HFFc6 (cell line): ENCODE results near the gene PLXNA4. TPM values are rescaled to one million over a fixed set of nuclear protein-coding genes. Genes with fewer than 3 reads are reported as not detected.

Source experiments
- DNase-seq: peaks from one replicate; pipeline ENCODE4 v3.0.0-alpha.2; 2018
- H3K27ac Mint-ChIP-seq: 2 replicates; pipeline ENCODE4 v1.8.0; 2020; ENCODE audit warnings: mild to moderate bottlenecking, mixed read lengths
- H3K27me3 Mint-ChIP-seq: 2 replicates; pipeline ENCODE4 v1.8.0; 2021; ENCODE audit warnings: mild to moderate bottlenecking, moderate library complexity, mixed read lengths; ENCODE audit not compliant: insufficient read depth
- H3K36me3 Mint-ChIP-seq: 2 replicates; pipeline ENCODE4 v1.8.0; 2021; ENCODE audit warnings: low read depth, mixed read lengths
- H3K4me1 Mint-ChIP-seq: 2 replicates; pipeline ENCODE4 v1.8.0; 2020; ENCODE audit warnings: low read depth, mixed read lengths
- H3K4me3 Mint-ChIP-seq: 2 replicates; pipeline ENCODE4 v1.8.0; 2020; ENCODE audit warnings: mild to moderate bottlenecking, moderate library complexity, mixed read lengths
- H3K9me3 Mint-ChIP-seq: 2 replicates; pipeline ENCODE4 v1.8.0; 2020; ENCODE audit warnings: mild to moderate bottlenecking, mixed read lengths
- total RNA-seq, 6 experiments: library from RNA; stranded (reverse); fragmentation: NEBNext Ultra II Directional; extraction: Animal tissue kit (Norgen Biotek cat#: 25700); gene quantifications; 2 replicates in 1 of 6; 3 replicates in 5 of 6; pipeline ENCODE4 v1.2.3, GENCODE V29; 2021
- TF ChIP-seq, protein P1 (sequence below): fragments of 200-600 bp; sonication (generic); IDR thresholded peaks from 2 replicates; pipeline ENCODE4 v1.5.0; 2021; ENCODE audit warnings: antibody characterized with exemption, mild to moderate bottlenecking

PLXNA4 gene
- total RNA-seq, 6 experiments from 2014 or later: 0.02 to 0.14 (median 0.05) TPM; not detected in 2

DNA sequence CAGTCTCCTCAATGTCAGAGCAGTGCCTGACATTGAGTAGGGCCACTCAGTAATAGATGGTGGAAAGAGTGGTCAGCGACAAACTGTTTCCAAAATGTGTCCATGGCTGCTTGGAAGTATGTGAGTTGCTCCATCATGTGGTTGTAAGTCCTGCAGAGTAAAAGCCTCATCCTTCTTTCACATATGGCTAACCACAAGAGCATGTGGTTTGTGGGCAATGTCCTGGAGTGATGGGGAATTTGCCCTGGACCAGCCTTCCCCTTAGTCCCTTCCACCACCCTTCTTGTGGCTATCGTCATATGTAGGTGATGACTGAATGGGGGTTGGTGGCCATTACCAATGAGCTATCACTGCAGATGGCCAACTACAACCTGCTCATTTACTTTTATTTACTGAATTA lies 33.0 kb upstream of the PLXNA4 start:
- TF ChIP-seq, protein P1, sequence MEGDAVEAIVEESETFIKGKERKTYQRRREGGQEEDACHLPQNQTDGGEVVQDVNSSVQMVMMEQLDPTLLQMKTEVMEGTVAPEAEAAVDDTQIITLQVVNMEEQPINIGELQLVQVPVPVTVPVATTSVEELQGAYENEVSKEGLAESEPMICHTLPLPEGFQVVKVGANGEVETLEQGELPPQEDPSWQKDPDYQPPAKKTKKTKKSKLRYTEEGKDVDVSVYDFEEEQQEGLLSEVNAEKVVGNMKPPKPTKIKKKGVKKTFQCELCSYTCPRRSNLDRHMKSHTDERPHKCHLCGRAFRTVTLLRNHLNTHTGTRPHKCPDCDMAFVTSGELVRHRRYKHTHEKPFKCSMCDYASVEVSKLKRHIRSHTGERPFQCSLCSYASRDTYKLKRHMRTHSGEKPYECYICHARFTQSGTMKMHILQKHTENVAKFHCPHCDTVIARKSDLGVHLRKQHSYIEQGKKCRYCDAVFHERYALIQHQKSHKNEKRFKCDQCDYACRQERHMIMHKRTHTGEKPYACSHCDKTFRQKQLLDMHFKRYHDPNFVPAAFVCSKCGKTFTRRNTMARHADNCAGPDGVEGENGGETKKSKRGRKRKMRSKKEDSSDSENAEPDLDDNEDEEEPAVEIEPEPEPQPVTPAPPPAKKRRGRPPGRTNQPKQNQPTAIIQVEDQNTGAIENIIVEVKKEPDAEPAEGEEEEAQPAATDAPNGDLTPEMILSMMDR: no peak
- H3K27ac Mint-ChIP-seq: no peak overlapping the region
- no peak overlapping the region for H3K4me3 Mint-ChIP-seq
- peaks cover 22% of the 10 kb centered on the region for H3K27me3 Mint-ChIP-seq
- H3K4me1 Mint-ChIP-seq: peaks cover 2% of the 10 kb centered on the region
- H3K9me3 Mint-ChIP-seq: no peaks in the 10 kb centered on the region
- DNase-seq: no peak
- H3K36me3 Mint-ChIP-seq: no peaks in the 10 kb centered on the region

DNA sequence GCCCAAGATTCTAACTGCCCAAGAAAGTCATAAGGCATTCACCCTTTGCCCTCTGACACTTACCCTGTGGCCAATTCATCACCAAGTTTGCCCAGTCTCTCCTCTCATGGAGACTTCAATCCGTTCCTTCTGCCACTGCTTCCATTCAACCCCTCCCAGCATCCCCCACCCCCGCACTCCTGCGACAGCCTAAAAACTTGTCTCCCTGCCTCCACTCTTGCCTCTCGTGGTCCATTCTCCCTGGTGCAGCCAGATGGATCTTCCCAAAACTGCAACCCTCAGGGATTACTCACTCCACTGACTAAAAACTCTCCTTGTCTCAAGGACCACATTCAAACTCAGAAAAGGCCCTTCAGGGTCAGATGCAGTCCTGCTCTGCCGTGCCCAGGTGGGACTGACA lies 32.3 kb upstream of the PLXNA4 start:
- DNase-seq: no peak
- peaks cover 25% of the 10 kb centered on the region for H3K27me3 Mint-ChIP-seq
- no peaks in the 10 kb centered on the region for H3K36me3 Mint-ChIP-seq
- no peak overlapping the region for H3K27ac Mint-ChIP-seq
- TF ChIP-seq, protein P1: no peak
- H3K4me1 Mint-ChIP-seq: no peaks in the 10 kb centered on the region
- H3K9me3 Mint-ChIP-seq: no peaks in the 10 kb centered on the region
- no peak overlapping the region for H3K4me3 Mint-ChIP-seq

DNA sequence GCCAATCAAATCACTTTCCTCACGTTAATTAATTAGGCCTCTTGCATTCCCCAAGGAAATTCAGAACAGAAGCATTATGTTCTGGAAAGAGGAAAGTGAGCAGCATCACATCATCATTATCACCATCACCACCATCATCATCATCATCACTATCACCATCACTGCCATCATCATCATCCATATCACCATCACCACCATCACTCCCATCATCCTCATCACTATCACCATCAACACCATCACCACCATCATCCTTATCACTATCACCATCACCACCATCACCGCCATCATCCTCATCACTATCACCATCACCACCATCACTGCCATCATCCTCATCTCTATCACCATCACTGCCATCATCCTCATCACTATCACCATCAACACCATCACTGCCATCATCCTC lies 31.4 kb upstream of the PLXNA4 start:
- H3K9me3 Mint-ChIP-seq: no peaks in the 10 kb centered on the region
- H3K4me3 Mint-ChIP-seq: no peak overlapping the region
- no peak overlapping the region for H3K27ac Mint-ChIP-seq

DNA sequence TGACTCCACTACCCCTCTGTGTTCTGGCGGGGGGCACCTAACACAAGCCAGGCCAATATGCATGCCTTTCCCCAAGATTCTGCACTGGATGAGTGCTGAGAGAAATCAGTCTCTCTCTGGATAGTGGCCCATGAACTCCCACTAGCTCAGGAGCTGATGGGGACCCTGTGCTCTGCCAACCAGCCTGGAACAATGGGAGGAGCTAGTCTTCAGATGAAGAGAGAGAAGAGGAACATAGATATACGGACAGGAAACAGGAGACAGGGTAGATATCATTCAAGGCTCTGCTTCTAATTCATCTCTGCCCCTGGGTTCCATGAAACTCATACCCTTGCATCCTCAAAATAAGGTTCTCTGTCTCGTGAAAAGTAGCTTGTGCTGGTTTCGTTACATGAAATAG lies 27.9 kb upstream of the PLXNA4 start:
- TF ChIP-seq, protein P1: no peak
- no peaks in the 10 kb centered on the region for H3K36me3 Mint-ChIP-seq
- H3K9me3 Mint-ChIP-seq: no peaks in the 10 kb centered on the region
- no peak overlapping the region for H3K4me3 Mint-ChIP-seq
- DNase-seq: no peak
- peaks cover 21% of the 10 kb centered on the region; the same call in 1 of the 2 replicates for H3K27me3 Mint-ChIP-seq
- H3K4me1 Mint-ChIP-seq: no peaks in the 10 kb centered on the region
- H3K27ac Mint-ChIP-seq: no peak overlapping the region

More for the DNA sequence above, 31.4 kb upstream of the PLXNA4 start:
- Mint-ChIP-seq H3K27me3 (peaks cover 20% of the 10 kb centered on the region; the same call in 1 of the 2 replicates), H3K36me3 (no peaks in the 10 kb centered on the region), H3K4me1 (no peaks in the 10 kb centered on the region)
- TF ChIP-seq, protein P1: no peak
- DNase-seq: no peak

DNA sequence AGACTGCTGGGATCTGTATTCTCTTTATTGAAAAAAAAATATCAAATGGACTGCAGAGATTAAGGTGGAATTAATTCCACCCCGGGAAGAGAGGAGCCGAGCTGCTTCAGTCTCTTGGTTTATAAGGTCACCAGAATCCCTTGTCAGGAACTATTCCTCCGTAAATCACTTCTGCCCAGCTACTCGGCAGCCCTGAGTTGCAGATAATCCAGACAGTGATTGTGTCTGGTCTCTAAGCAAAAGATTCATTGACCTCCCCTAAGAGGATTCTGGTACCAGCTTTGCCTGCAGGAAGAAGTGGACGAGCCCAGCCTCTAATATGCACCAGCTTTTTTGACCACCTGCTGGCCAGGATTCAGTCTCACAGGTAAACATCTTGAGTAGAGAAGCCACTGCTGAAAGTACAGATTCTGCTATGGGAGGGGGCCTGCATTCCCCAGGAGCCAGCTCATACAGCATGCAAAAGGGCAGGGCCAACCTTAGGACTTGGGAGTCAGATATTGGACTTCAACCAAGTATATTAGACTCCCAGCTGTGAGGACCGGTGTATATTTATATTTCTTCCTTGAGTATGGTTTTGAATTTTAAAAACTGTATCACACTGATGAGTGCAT lies 27.1 kb upstream of the PLXNA4 start:
- TF ChIP-seq, protein P1: no peak
- H3K4me1 Mint-ChIP-seq: no peaks in the 10 kb centered on the region
- no peak overlapping the region for H3K27ac Mint-ChIP-seq
- no peaks in the 10 kb centered on the region for H3K9me3 Mint-ChIP-seq
- no peak for DNase-seq
- H3K4me3 Mint-ChIP-seq: no peak overlapping the region
- peaks cover 21% of the 10 kb centered on the region; the same call in 1 of the 2 replicates for H3K27me3 Mint-ChIP-seq
- no peaks in the 10 kb centered on the region for H3K36me3 Mint-ChIP-seq

DNA sequence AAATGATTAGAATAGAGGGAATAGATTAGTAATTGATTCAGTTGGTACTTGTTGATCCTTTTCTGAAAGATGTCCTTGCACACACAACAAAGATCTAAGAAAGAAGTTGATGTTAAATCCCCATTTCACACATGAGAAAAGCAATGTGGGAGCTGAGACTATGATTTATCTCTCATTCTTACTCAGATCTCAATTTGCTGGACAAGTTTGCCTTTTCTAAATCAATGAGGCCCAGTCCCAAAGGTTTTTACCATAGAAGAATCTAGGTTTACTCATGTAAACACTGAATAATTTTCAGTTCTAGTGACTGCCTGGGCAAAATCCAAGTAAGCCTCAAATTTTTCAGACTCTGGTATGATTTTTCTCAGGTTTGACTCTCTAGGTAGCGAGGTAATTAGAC lies 25.5 kb upstream of the PLXNA4 start:
- Mint-ChIP-seq H3K4me1 (no peaks in the 10 kb centered on the region), H3K27me3 (peaks cover 21% of the 10 kb centered on the region), H3K4me3 (no peak overlapping the region), H3K36me3 (no peaks in the 10 kb centered on the region), H3K9me3 (no peaks in the 10 kb centered on the region), H3K27ac (no peak overlapping the region)
- DNase-seq: no peak
- TF ChIP-seq, protein P1: no peak
